ENCODE results near the gene MAST4.

The MAST4 gene

GRCh38 chr5:66609615-66610014, 13.4 kb downstream of the MAST4 start:
- no peak for TF ChIP-seq EZH2phosphoT487 (IDR thresholded peaks at IDR 0.05; ENCODE audit: borderline replicate concordance, low read length)
- TF ChIP-seq CTCF (IDR thresholded peaks at IDR 0.05; ENCODE audit: low read depth, low read length, poor library complexity, severe bottlenecking) = no peak
- Histone ChIP-seq H3K9me2 (replicated peaks; ENCODE audit: control insufficient read depth, low read length) (no peaks in the 10 kb centered on the region), H4K20me1 (ENCODE audit: control insufficient read depth, insufficient read depth, low read depth, low read length) (no peaks in the 10 kb centered on the region), H3K9me3 (ENCODE audit: control insufficient read depth, insufficient read depth, low read length) (no peaks in the 10 kb centered on the region), H3K4me3 (ENCODE audit: low read length) (no peak overlapping the region), H3K4me2 (ENCODE audit: low read length) (no peak overlapping the region), H3K4me1 (ENCODE audit: control insufficient read depth, low read length) (no peaks in the 10 kb centered on the region), H3K79me2 (ENCODE audit: control insufficient read depth, low read length) (no peaks in the 10 kb centered on the region), H3K27me3 (ENCODE audit: control insufficient read depth, low read length) (0 out of 2 replicates have a peak, but pooled peaks cover 4% of the 10 kb centered on the region), H3K27ac (ENCODE audit: low read depth, low read length) (no peak overlapping the region), H3K36me3 (ENCODE audit: control insufficient read depth, low read length) (no peaks in the 10 kb centered on the region), H3F3A (ENCODE audit: control insufficient read depth, insufficient read depth) (no peaks in the 10 kb centered on the region)

GRCh38 chr5:66612226-66612625, 16.0 kb downstream of the MAST4 start:
- Histone ChIP-seq H3K79me2 (ENCODE audit: control insufficient read depth, low read length) (no peaks in the 10 kb centered on the region), H3K27me3 (ENCODE audit: control insufficient read depth, low read length) (0 out of 2 replicates have a peak, but pooled peaks cover 5% of the 10 kb centered on the region), H3K9me2 (replicated peaks; ENCODE audit: control insufficient read depth, low read length) (no peaks in the 10 kb centered on the region), H3K4me2 (ENCODE audit: low read length) (no peak overlapping the region), H3K36me3 (ENCODE audit: control insufficient read depth, low read length) (no peaks in the 10 kb centered on the region), H3K4me1 (ENCODE audit: control insufficient read depth, low read length) (peaks cover 5% of the 10 kb centered on the region), H3K27ac (ENCODE audit: low read depth, low read length) (no peak overlapping the region), H4K20me1 (ENCODE audit: control insufficient read depth, insufficient read depth, low read depth, low read length) (no peaks in the 10 kb centered on the region), H3F3A (ENCODE audit: control insufficient read depth, insufficient read depth) (no peaks in the 10 kb centered on the region), H3K9me3 (ENCODE audit: control insufficient read depth, insufficient read depth, low read length) (no peaks in the 10 kb centered on the region), H3K4me3 (ENCODE audit: low read length) (no peak overlapping the region)
- no peak for TF ChIP-seq EZH2phosphoT487 (IDR thresholded peaks at IDR 0.05; ENCODE audit: borderline replicate concordance, low read length)
- no peak for TF ChIP-seq CTCF (IDR thresholded peaks at IDR 0.05; ENCODE audit: low read depth, low read length, poor library complexity, severe bottlenecking)

- no peak for TF ChIP-seq CTCF (IDR thresholded peaks at IDR 0.05; ENCODE audit: low read depth, low read length, poor library complexity, severe bottlenecking)
- no peak for TF ChIP-seq EZH2phosphoT487 (IDR thresholded peaks at IDR 0.05; ENCODE audit: borderline replicate concordance, low read length)
- H3K27ac ChIP-seq (ENCODE audit: low read depth, low read length) = no peak overlapping the region
These were observed 18.9 kb downstream of the MAST4 start for GRCh38 chr5:66615136-66615535.

More at GRCh38 chr5:66615136-66615535, 18.9 kb downstream of the MAST4 start:
- Histone ChIP-seq H3K27me3 (ENCODE audit: control insufficient read depth, low read length) (peaks cover 14% of the 10 kb centered on the region), H3K36me3 (ENCODE audit: control insufficient read depth, low read length) (no peaks in the 10 kb centered on the region), H3K9me3 (ENCODE audit: control insufficient read depth, insufficient read depth, low read length) (no peaks in the 10 kb centered on the region), H3K79me2 (ENCODE audit: control insufficient read depth, low read length) (no peaks in the 10 kb centered on the region), H3K4me1 (ENCODE audit: control insufficient read depth, low read length) (peaks cover 21% of the 10 kb centered on the region), H3F3A (ENCODE audit: control insufficient read depth, insufficient read depth) (no peaks in the 10 kb centered on the region), H3K4me3 (ENCODE audit: low read length) (no peak overlapping the region), H3K4me2 (ENCODE audit: low read length) (no peak overlapping the region), H4K20me1 (ENCODE audit: control insufficient read depth, insufficient read depth, low read depth, low read length) (no peaks in the 10 kb centered on the region), H3K9me2 (replicated peaks; ENCODE audit: control insufficient read depth, low read length) (no peaks in the 10 kb centered on the region)

Measured in DOHH2 (cell line).